ENCODE measurements around the gene MRLN.
"Not testable (repeated sequence)": the region's sequence is repeated elsewhere in the genome, so short reads cannot be mapped to it uniquely, and the experiment has no call there.

Gene MRLN

DNA sequence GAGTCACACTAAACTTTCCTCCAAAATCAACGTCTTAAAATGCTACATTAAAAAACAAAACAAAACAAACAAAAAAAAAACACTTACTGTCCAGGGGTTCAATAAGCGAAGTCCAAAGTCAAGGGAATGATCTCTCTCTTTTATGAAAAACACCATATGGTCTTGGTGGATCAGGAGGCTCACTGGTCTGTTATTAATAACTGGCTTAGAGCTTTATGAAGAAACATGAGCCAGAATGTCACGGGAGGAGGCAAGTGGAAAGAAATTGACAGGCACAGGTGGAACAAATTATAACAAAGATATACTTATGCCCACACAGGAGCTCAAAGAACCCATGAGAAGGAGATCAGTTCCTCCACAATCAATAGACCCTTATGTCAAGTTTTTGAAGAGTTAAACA is at the start of gene MRLN:
Gene MRLN, minus strand, starts transcription at position 189 of the 400 bp plus-strand sequence.
- Histone ChIP-seq H3K9ac (ENCODE audit: low read length) (no peak within 1 kb of the TSS), H3K4me1 (ENCODE audit: control insufficient read depth, insufficient read depth, low read length) (peaks cover 12% of the 10 kb centered on the region), H3K27me3 (ENCODE audit: control insufficient read depth, insufficient read depth, low read length) (no peaks in the 10 kb centered on the region), H3K9me3 (ENCODE audit: control insufficient read depth, low read length) (no peaks in the 10 kb centered on the region), H3K36me3 (ENCODE audit: control insufficient read depth, insufficient read depth, low read length) (no peaks in the 10 kb centered on the region), H3K4me3 (ENCODE audit: low read length) (no peak within 1 kb of the TSS)

GRCh38 chr10:59801171-59801570 is 47.9 kb upstream of the MRLN start:
- no peaks in the 10 kb centered on the region for H3K36me3 ChIP-seq (ENCODE audit: control insufficient read depth, insufficient read depth, low read length)
- H3K4me1 ChIP-seq (ENCODE audit: control insufficient read depth, insufficient read depth, low read length): peaks cover 4% of the 10 kb centered on the region
- no peaks in the 10 kb centered on the region for H3K27me3 ChIP-seq (ENCODE audit: control insufficient read depth, insufficient read depth, low read length)
- H3K9ac ChIP-seq (ENCODE audit: low read length): no peak overlapping the region
- no peaks in the 10 kb centered on the region for H3K9me3 ChIP-seq (ENCODE audit: control insufficient read depth, low read length)
- no peak overlapping the region for H3K4me3 ChIP-seq (ENCODE audit: low read length)

GRCh38 chr10:59799421-59799820 is 46.2 kb upstream of the MRLN start:
- Histone ChIP-seq H3K9ac (ENCODE audit: low read length) (no peak overlapping the region), H3K4me3 (ENCODE audit: low read length) (no peak overlapping the region), H3K27me3 (ENCODE audit: control insufficient read depth, insufficient read depth, low read length) (no peaks in the 10 kb centered on the region), H3K4me1 (ENCODE audit: control insufficient read depth, insufficient read depth, low read length) (peaks cover 4% of the 10 kb centered on the region), H3K9me3 (ENCODE audit: control insufficient read depth, low read length) (no peaks in the 10 kb centered on the region), H3K36me3 (ENCODE audit: control insufficient read depth, insufficient read depth, low read length) (no peaks in the 10 kb centered on the region)

DNA sequence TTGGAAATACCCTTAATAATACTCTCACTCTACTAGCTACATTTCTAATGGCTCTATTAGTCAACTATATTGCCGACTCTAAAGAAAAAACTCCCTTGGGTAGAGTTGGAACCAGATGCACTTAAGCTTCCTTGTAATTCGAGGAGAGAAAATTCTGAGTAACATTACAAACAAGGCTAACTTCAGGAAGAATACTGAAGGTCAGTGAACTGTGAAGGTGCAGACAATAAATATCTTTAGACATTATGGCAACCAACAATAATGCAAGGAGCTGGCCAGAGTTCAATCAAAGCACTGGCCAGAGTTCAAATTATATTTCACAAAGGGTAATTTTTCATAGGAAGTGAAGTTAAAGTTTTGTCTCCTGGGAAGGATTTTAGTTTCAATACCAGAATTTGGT is 40.7 kb upstream of the MRLN start:
- no peak overlapping the region for H3K9ac ChIP-seq (ENCODE audit: low read length)
- no peak overlapping the region for H3K4me3 ChIP-seq (ENCODE audit: low read length)
- peaks cover 5% of the 10 kb centered on the region for H3K36me3 ChIP-seq (ENCODE audit: control insufficient read depth, insufficient read depth, low read length)
- no peaks in the 10 kb centered on the region for H3K27me3 ChIP-seq (ENCODE audit: control insufficient read depth, insufficient read depth, low read length)
- no peaks in the 10 kb centered on the region for H3K4me1 ChIP-seq (ENCODE audit: control insufficient read depth, insufficient read depth, low read length)
- no peaks in the 10 kb centered on the region for H3K9me3 ChIP-seq (ENCODE audit: control insufficient read depth, low read length)

- Histone ChIP-seq H3K27me3 (ENCODE audit: control insufficient read depth, insufficient read depth, low read length) (no peaks in the 10 kb centered on the region), H3K9me3 (ENCODE audit: control insufficient read depth, low read length) (no peaks in the 10 kb centered on the region), H3K4me3 (ENCODE audit: low read length) (no peak overlapping the region), H3K9ac (ENCODE audit: low read length) (no peak overlapping the region), H3K36me3 (ENCODE audit: control insufficient read depth, insufficient read depth, low read length) (peaks cover 5% of the 10 kb centered on the region), H3K4me1 (ENCODE audit: control insufficient read depth, insufficient read depth, low read length) (no peaks in the 10 kb centered on the region)
These were observed 39.6 kb upstream of the MRLN start for GRCh38 chr10:59792812-59793211.

DNA sequence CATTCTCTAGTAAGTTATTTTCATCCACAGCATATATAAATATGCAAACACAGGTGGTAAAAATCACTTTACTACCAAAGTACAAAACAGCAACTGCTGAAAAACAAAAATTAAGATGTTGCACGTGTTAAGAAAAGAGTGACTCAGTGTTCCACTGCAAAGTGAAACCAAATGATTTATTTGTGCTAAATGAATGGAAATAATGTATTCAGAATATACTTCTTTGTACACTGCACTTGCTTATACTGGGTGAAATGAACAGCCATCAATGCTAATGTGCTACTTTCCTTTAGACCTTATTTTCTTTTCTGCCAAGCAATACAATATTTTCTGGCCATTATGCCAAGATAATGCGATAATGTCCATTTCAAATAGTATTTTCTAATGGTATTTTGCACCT is 38.3 kb upstream of the MRLN start:
- Histone ChIP-seq H3K9ac (ENCODE audit: low read length) (no peak overlapping the region), H3K9me3 (ENCODE audit: control insufficient read depth, low read length) (no peaks in the 10 kb centered on the region), H3K4me1 (ENCODE audit: control insufficient read depth, insufficient read depth, low read length) (no peaks in the 10 kb centered on the region), H3K36me3 (ENCODE audit: control insufficient read depth, insufficient read depth, low read length) (peaks cover 5% of the 10 kb centered on the region), H3K27me3 (ENCODE audit: control insufficient read depth, insufficient read depth, low read length) (no peaks in the 10 kb centered on the region), H3K4me3 (ENCODE audit: low read length) (no peak overlapping the region)

- not testable (repeated sequence) for H3K36me3 ChIP-seq (ENCODE audit: control insufficient read depth, insufficient read depth, low read length); H3K4me3 ChIP-seq (ENCODE audit: low read length); H3K27me3 ChIP-seq (ENCODE audit: control insufficient read depth, insufficient read depth, low read length); H3K9me3 ChIP-seq (ENCODE audit: control insufficient read depth, low read length); H3K9ac ChIP-seq (ENCODE audit: low read length); H3K4me1 ChIP-seq (ENCODE audit: control insufficient read depth, insufficient read depth, low read length)
These were observed 36.8 kb upstream of the MRLN start for GRCh38 chr10:59790080-59790479.

- H3K27me3 ChIP-seq (ENCODE audit: control insufficient read depth, insufficient read depth, low read length); H3K4me1 ChIP-seq (ENCODE audit: control insufficient read depth, insufficient read depth, low read length); H3K9me3 ChIP-seq (ENCODE audit: control insufficient read depth, low read length); H3K36me3 ChIP-seq (ENCODE audit: control insufficient read depth, insufficient read depth, low read length); H3K9ac ChIP-seq (ENCODE audit: low read length); H3K4me3 ChIP-seq (ENCODE audit: low read length): not testable (repeated sequence)
These were observed 35.7 kb upstream of the MRLN start for GRCh38 chr10:59788914-59789313.

GRCh38 chr10:59787032-59787431 is 33.8 kb upstream of the MRLN start:
- not testable (repeated sequence) for H3K9me3 ChIP-seq (ENCODE audit: control insufficient read depth, low read length); H3K4me3 ChIP-seq (ENCODE audit: low read length); H3K4me1 ChIP-seq (ENCODE audit: control insufficient read depth, insufficient read depth, low read length)

DNA sequence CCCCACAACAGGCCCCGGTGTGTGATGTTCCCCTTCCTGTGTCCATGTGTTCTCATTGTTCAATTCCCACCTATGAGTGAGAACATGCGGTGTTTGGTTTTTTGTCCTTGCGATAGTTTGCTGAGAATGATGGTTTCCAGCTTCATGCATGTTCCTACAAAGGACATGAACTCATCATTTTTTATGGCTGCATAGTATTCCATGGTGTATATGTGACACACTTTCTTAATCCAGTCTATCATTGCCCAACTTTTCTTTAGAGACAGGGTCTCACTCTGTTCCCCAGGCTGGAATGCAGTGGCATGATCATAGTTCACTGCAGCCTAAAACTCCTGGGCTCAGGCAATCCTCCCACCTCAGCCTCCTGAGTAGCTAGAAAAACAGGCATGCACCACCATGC is 32.2 kb upstream of the MRLN start:
- H3K27me3 ChIP-seq (ENCODE audit: control insufficient read depth, insufficient read depth, low read length); H3K9me3 ChIP-seq (ENCODE audit: control insufficient read depth, low read length); H3K9ac ChIP-seq (ENCODE audit: low read length); H3K36me3 ChIP-seq (ENCODE audit: control insufficient read depth, insufficient read depth, low read length); H3K4me3 ChIP-seq (ENCODE audit: low read length); H3K4me1 ChIP-seq (ENCODE audit: control insufficient read depth, insufficient read depth, low read length): not testable (repeated sequence)

More at GRCh38 chr10:59787032-59787431, 33.8 kb upstream of the MRLN start:
- H3K36me3 ChIP-seq (ENCODE audit: control insufficient read depth, insufficient read depth, low read length); H3K27me3 ChIP-seq (ENCODE audit: control insufficient read depth, insufficient read depth, low read length); H3K9ac ChIP-seq (ENCODE audit: low read length): not testable (repeated sequence)

GRCh38 chr10:59781511-59781910 is 28.3 kb upstream of the MRLN start:
- H3K9me3 ChIP-seq (ENCODE audit: control insufficient read depth, low read length): no peaks in the 10 kb centered on the region
- no peaks in the 10 kb centered on the region for H3K36me3 ChIP-seq (ENCODE audit: control insufficient read depth, insufficient read depth, low read length)
- H3K4me3 ChIP-seq (ENCODE audit: low read length): no peak overlapping the region
- H3K4me1 ChIP-seq (ENCODE audit: control insufficient read depth, insufficient read depth, low read length): no peaks in the 10 kb centered on the region
- no peak overlapping the region for H3K9ac ChIP-seq (ENCODE audit: low read length)
- no peaks in the 10 kb centered on the region for H3K27me3 ChIP-seq (ENCODE audit: control insufficient read depth, insufficient read depth, low read length)

- Histone ChIP-seq H3K9ac (ENCODE audit: low read length) (no peak overlapping the region), H3K27me3 (ENCODE audit: control insufficient read depth, insufficient read depth, low read length) (no peaks in the 10 kb centered on the region), H3K4me3 (ENCODE audit: low read length) (no peak overlapping the region), H3K36me3 (ENCODE audit: control insufficient read depth, insufficient read depth, low read length) (no peaks in the 10 kb centered on the region), H3K9me3 (ENCODE audit: control insufficient read depth, low read length) (no peaks in the 10 kb centered on the region), H3K4me1 (ENCODE audit: control insufficient read depth, insufficient read depth, low read length) (no peaks in the 10 kb centered on the region)
These were observed 26.7 kb upstream of the MRLN start for GRCh38 chr10:59779756-59780533.

DNA sequence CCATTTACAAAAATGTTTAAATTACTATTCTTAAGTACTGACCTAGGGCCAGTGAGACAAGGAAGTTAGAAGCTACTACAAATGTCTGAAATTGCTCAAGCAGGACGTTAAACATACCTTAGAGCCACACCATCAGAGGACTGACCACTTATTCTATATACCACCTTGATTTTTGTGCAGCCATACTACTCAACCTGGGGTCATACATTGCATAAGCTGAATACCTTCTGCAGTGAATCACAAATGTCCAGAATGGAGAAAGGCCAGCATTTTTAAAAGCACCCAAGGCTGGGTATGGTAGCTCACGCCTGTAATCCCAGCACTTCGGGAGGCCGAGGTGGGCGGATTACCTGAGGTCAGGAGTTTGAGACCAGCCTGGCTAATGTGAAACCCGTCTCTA is 21.2 kb upstream of the MRLN start:
- Histone ChIP-seq H3K27me3 (ENCODE audit: control insufficient read depth, insufficient read depth, low read length) (no peaks in the 10 kb centered on the region), H3K36me3 (ENCODE audit: control insufficient read depth, insufficient read depth, low read length) (no peaks in the 10 kb centered on the region), H3K9me3 (ENCODE audit: control insufficient read depth, low read length) (no peaks in the 10 kb centered on the region), H3K9ac (ENCODE audit: low read length) (no peak overlapping the region), H3K4me1 (ENCODE audit: control insufficient read depth, insufficient read depth, low read length) (no peaks in the 10 kb centered on the region), H3K4me3 (ENCODE audit: low read length) (no peak overlapping the region)
